Caco-2 (cell line): ENCODE data around the gene PRKCQ. TPM values are rescaled to one million over a fixed set of nuclear protein-coding genes. Genes with fewer than 3 reads are reported as not detected.

Source experiments
- BruUV-seq: library from RNA; stranded (reverse); fragments of 400-500 nt; replicated peaks from 2 replicates; lab custom pipeline; 2021; lab: Mats Ljungman, UMichigan
- CTCF ChIA-PET: fragments of 300-600 bp; sonication (Branson Sonifier 250); formaldehyde crosslinking; loops from one replicate; lab custom pipeline; 2022; ENCODE audit warnings: antibody characterized with exemption; lab: Charles Lee
- POLR2A ChIA-PET: fragments of 300-600 bp; sonication (Branson Sonifier 250); formaldehyde crosslinking; loops from one replicate; lab custom pipeline; 2022; ENCODE audit warnings: antibody characterized with exemption; lab: Charles Lee
- DNase-seq, 2 experiments: peaks; one replicate each; pipeline versions ENCODE4 v3.0.0 to v3.0.0-alpha.2; 2020 to 2022
- H3K27me3 ChIP-seq: replicated peaks from 2 replicates; pipeline ENCODE4 v1.6.0; 2011; ENCODE audit warnings: low read length; ENCODE audit not compliant: control insufficient read depth, insufficient read depth
- H3K36me3 ChIP-seq: 2 replicates; pipeline ENCODE4 v1.5.1; 2011; ENCODE audit warnings: low read length; ENCODE audit not compliant: control insufficient read depth, insufficient read depth
- H3K4me1 ChIP-seq: fragments of 250-450 bp; sonication (Bioruptor Pico); 2 replicates; pipeline ENCODE4 v1.5.1; 2020; ENCODE audit warnings: mild to moderate bottlenecking
- H3K4me3 ChIP-seq: 2 replicates; pipeline ENCODE4 v1.5.1; 2011; ENCODE audit warnings: low read depth, mild to moderate bottlenecking, control low read depth, low read length
- H3K9me3 ChIP-seq: fragments of 250-450 bp; sonication (Bioruptor Pico); 2 replicates; pipeline ENCODE4 v1.5.1; 2020; ENCODE audit warnings: mild to moderate bottlenecking, moderate library complexity
- H3K27ac Mint-ChIP-seq: one replicate; pipeline ENCODE4 v1.8.0; 2022; ENCODE audit warnings: mixed read lengths; ENCODE audit not compliant: unreplicated experiment
- H3K27me3 Mint-ChIP-seq: one replicate; pipeline ENCODE4 v1.8.0; 2022; ENCODE audit warnings: mixed read lengths; ENCODE audit not compliant: insufficient read depth, unreplicated experiment
- H3K36me3 Mint-ChIP-seq: one replicate; pipeline ENCODE4 v1.8.0; 2022; ENCODE audit warnings: mild to moderate bottlenecking, mixed read lengths; ENCODE audit not compliant: insufficient read depth, unreplicated experiment
- H3K4me1 Mint-ChIP-seq: one replicate; pipeline ENCODE4 v1.8.0; 2022; ENCODE audit warnings: low read depth, mixed read lengths; ENCODE audit not compliant: unreplicated experiment
- H3K4me3 Mint-ChIP-seq: one replicate; pipeline ENCODE4 v1.8.0; 2022; ENCODE audit warnings: mild to moderate bottlenecking, moderate library complexity, mixed read lengths; ENCODE audit not compliant: unreplicated experiment
- H3K9me3 Mint-ChIP-seq: one replicate; pipeline ENCODE4 v1.8.0; 2022; ENCODE audit warnings: mixed read lengths; ENCODE audit not compliant: unreplicated experiment
- CTCF ChIP-seq, 2 experiments: fragments of 200-600 bp in 1 of 2; IDR thresholded peaks; 1 replicate in 1 of 2; 2 replicates in 1 of 2; pipeline versions ENCODE4 v1.5.1 to v1.8.0; 2011 to 2022; ENCODE audit warnings: antibody characterized with exemption in 1 of 2, control low read depth in 1 of 2, inconsistent platforms in 1 of 2, low read depth in 1 of 2, low read length in 1 of 2, mild to moderate bottlenecking in 1 of 2, moderate library complexity in 1 of 2; ENCODE audit not compliant: insufficient read depth in 1 of 2, severe bottlenecking in 1 of 2, unreplicated experiment in 1 of 2
- intact Hi-C: fragments of 100-400 bp; cut with micrococcal nuclease; formaldehyde crosslinking; loops from one replicate; pipeline ENCODE4 v1.10.0; 2022; ENCODE audit not compliant: unreplicated experiment
- total RNA-seq: library from RNA; stranded (reverse); gene quantifications from 2 replicates; pipeline ENCODE4 v1.2.3, GENCODE V29; 2022

PRKCQ gene
- total RNA-seq, 1 experiment from 2014 or later = 2.4 TPM

GRCh38 chr10:6460861-6461409 is 119.1 kb downstream of the PRKCQ start:
- ChIA-PET CTCF (no interaction called here), POLR2A (no interaction called here)
- no peaks in the 10 kb centered on the region for H3K36me3 Mint-ChIP-seq

GRCh38 chr10:6458814-6459213 is 121.3 kb downstream of the PRKCQ start:
- Histone ChIP-seq H3K4me1 (no peaks in the 10 kb centered on the region), H3K27me3 (no peaks in the 10 kb centered on the region), H3K36me3 (no peaks in the 10 kb centered on the region), H3K4me3 (no peak overlapping the region), H3K9me3 (no peaks in the 10 kb centered on the region)
- ChIA-PET CTCF (no interaction called here), POLR2A (no interaction called here)
- BruUV-seq = no TSS peak
- Mint-ChIP-seq H3K4me3 (no peak overlapping the region), H3K4me1 (no peaks in the 10 kb centered on the region), H3K27ac (no peak overlapping the region), H3K36me3 (no peaks in the 10 kb centered on the region), H3K9me3 (peaks cover 12% of the 10 kb centered on the region), H3K27me3 (peaks cover 7% of the 10 kb centered on the region)
- intact Hi-C loops = no loop called here
- DNase-seq = no peak
- TF ChIP-seq CTCF (IDR thresholded peaks at IDR 0.05; ENCODE audit: insufficient read depth in 1 of 2, low read depth in 1 of 2, low read length in 1 of 2, severe bottlenecking in 1 of 2, unreplicated experiment in 1 of 2) = no peak

More at GRCh38 chr10:6460861-6461409, 119.1 kb downstream of the PRKCQ start:
- BruUV-seq = no TSS peak
- H3K27me3 ChIP-seq = no peaks in the 10 kb centered on the region
- peaks cover 4% of the 10 kb centered on the region for H3K27me3 Mint-ChIP-seq
- H3K4me1 Mint-ChIP-seq = no peaks in the 10 kb centered on the region
- peaks cover 12% of the 10 kb centered on the region for H3K9me3 Mint-ChIP-seq
- no peaks in the 10 kb centered on the region for H3K9me3 ChIP-seq
- intact Hi-C loops = no loop called here
- no peak overlapping the region for H3K4me3 Mint-ChIP-seq
- DNase-seq = no peak
- no peak for TF ChIP-seq CTCF (IDR thresholded peaks at IDR 0.05; ENCODE audit: insufficient read depth in 1 of 2, low read depth in 1 of 2, low read length in 1 of 2, severe bottlenecking in 1 of 2, unreplicated experiment in 1 of 2)
- H3K27ac Mint-ChIP-seq = no peak overlapping the region
- no peak overlapping the region for H3K4me3 ChIP-seq
- no peaks in the 10 kb centered on the region for H3K4me1 ChIP-seq
- no peaks in the 10 kb centered on the region for H3K36me3 ChIP-seq

- H3K27me3 Mint-ChIP-seq = peaks cover 7% of the 10 kb centered on the region
- no peak overlapping the region for H3K4me3 Mint-ChIP-seq
- H3K36me3 Mint-ChIP-seq = no peaks in the 10 kb centered on the region
- H3K4me1 ChIP-seq = no peaks in the 10 kb centered on the region
- BruUV-seq = no TSS peak
- ChIA-PET POLR2A (no interaction called here), CTCF (no interaction called here)
- intact Hi-C loops = no loop called here
- H3K27ac Mint-ChIP-seq = no peak overlapping the region
- no peaks in the 10 kb centered on the region for H3K27me3 ChIP-seq
- H3K4me1 Mint-ChIP-seq = no peaks in the 10 kb centered on the region
- no peaks in the 10 kb centered on the region for H3K36me3 ChIP-seq
- no peak overlapping the region for H3K4me3 ChIP-seq
- TF ChIP-seq CTCF (IDR thresholded peaks at IDR 0.05; ENCODE audit: insufficient read depth in 1 of 2, low read depth in 1 of 2, low read length in 1 of 2, severe bottlenecking in 1 of 2, unreplicated experiment in 1 of 2) = no peak
- H3K9me3 Mint-ChIP-seq = peaks cover 12% of the 10 kb centered on the region
- DNase-seq = no peak
- H3K9me3 ChIP-seq = no peaks in the 10 kb centered on the region
Observed at GRCh38 chr10:6457376-6457775, 122.7 kb downstream of the PRKCQ start.
